GM23338 (cell line): ENCODE measurements around the gene ZNF280D. TPM values are rescaled to one million over a fixed set of nuclear protein-coding genes. Genes with fewer than 3 reads are reported as not detected.

Source experiments
- ATAC-seq: fragments of 200-7000 bp; cut with Tn5 transposase; 3 replicates; pipeline ENCODE4 v1.9.1; 2020
- DNase-seq: peaks from one replicate; pipeline ENCODE4 v3.0.0-alpha.2; 2015; ENCODE audit warnings: low spot score
- H2AFZ ChIP-seq: fragments of 200-600 bp; sonication (generic); 2 replicates; pipeline ENCODE4 v1.8.0; 2016; ENCODE audit warnings: antibody characterized with exemption, mild to moderate bottlenecking, moderate library complexity
- H3F3A ChIP-seq: fragments of 200-600 bp; sonication (generic); replicated peaks from 2 replicates; pipeline ENCODE4 v1.8.0; 2017; ENCODE audit warnings: antibody characterized with exemption, mixed run types, low read depth
- H3K27ac ChIP-seq: fragments of 200-600 bp; sonication (generic); 2 replicates; pipeline ENCODE4 v1.6.1; 2016; ENCODE audit warnings: low read depth
- H3K27me3 ChIP-seq: fragments of 200-600 bp; sonication (generic); 2 replicates; pipeline ENCODE4 v1.8.0; 2016; ENCODE audit warnings: mild to moderate bottlenecking, mixed run types, moderate library complexity; ENCODE audit not compliant: insufficient read depth
- H3K36me3 ChIP-seq: fragments of 200-600 bp; sonication (generic); 2 replicates; pipeline ENCODE4 v1.8.0; 2016; ENCODE audit warnings: mild to moderate bottlenecking; ENCODE audit not compliant: insufficient read depth
- H3K4me1 ChIP-seq: fragments of 200-600 bp; sonication (generic); 2 replicates; pipeline ENCODE4 v1.8.0; 2016; ENCODE audit warnings: mild to moderate bottlenecking, moderate library complexity; ENCODE audit not compliant: insufficient read depth
- H3K4me2 ChIP-seq: fragments of 200-600 bp; sonication (generic); 2 replicates; pipeline ENCODE4 v1.7.1; 2017; ENCODE audit warnings: mixed run types
- H3K4me3 ChIP-seq: fragments of 200-600 bp; sonication (generic); 2 replicates; pipeline ENCODE4 v1.6.1; 2016; ENCODE audit warnings: mixed run types
- H3K79me2 ChIP-seq: fragments of 200-600 bp; sonication (generic); replicated peaks from 2 replicates; pipeline ENCODE4 v1.8.0; 2017; ENCODE audit warnings: mild to moderate bottlenecking; ENCODE audit not compliant: insufficient read depth
- H3K9me2 ChIP-seq: fragments of 200-600 bp; sonication (generic); 2 replicates; pipeline ENCODE4 v1.8.0; 2017; ENCODE audit not compliant: insufficient read depth
- H4K20me1 ChIP-seq: fragments of 200-600 bp; sonication (generic); replicated peaks from 2 replicates; pipeline ENCODE4 v1.8.0; 2017; ENCODE audit warnings: mild to moderate bottlenecking; ENCODE audit not compliant: insufficient read depth
- H3K27ac Mint-ChIP-seq: 2 replicates; pipeline ENCODE4 v1.8.0; 2020; ENCODE audit warnings: inconsistent platforms, mild to moderate bottlenecking, moderate library complexity, mixed read lengths
- H3K27me3 Mint-ChIP-seq: 3 replicates; pipeline ENCODE4 v1.8.0; 2022; ENCODE audit warnings: low read depth, mild to moderate bottlenecking, moderate library complexity, mixed read lengths, inconsistent platforms; ENCODE audit not compliant: insufficient read depth, poor library complexity
- H3K36me3 Mint-ChIP-seq: 3 replicates; pipeline ENCODE4 v1.8.0; 2021; ENCODE audit warnings: low read depth, mild to moderate bottlenecking, inconsistent platforms, moderate library complexity, mixed read lengths
- H3K4me1 Mint-ChIP-seq: 3 replicates; pipeline ENCODE4 v1.8.0; 2020; ENCODE audit warnings: mild to moderate bottlenecking, inconsistent platforms, mixed read lengths
- H3K4me3 Mint-ChIP-seq: 3 replicates; pipeline ENCODE4 v1.8.0; 2021; ENCODE audit warnings: moderate library complexity, mild to moderate bottlenecking, inconsistent platforms, mixed read lengths
- H3K9me3 Mint-ChIP-seq: 3 replicates; pipeline ENCODE4 v1.8.0; 2020; ENCODE audit warnings: moderate library complexity, mild to moderate bottlenecking, inconsistent platforms, mixed read lengths
- CREB1 ChIP-seq: fragments of 250-450 bp; sonication (Bioruptor Pico); IDR thresholded peaks from 2 replicates; pipeline ENCODE4 v1.5.0; 2020; ENCODE audit warnings: low read depth, mild to moderate bottlenecking, moderate library complexity
- EZH2 ChIP-seq: fragments of 200-600 bp; sonication (generic); IDR thresholded peaks from one replicate; pipeline ENCODE4 v1.8.0; 2017; ENCODE audit warnings: antibody characterized with exemption, mild to moderate bottlenecking, low read depth; ENCODE audit not compliant: unreplicated experiment
- EZH2phosphoT487 ChIP-seq: fragments of 200-600 bp; sonication (generic); IDR thresholded peaks from one replicate; pipeline ENCODE4 v1.8.1; 2018; ENCODE audit warnings: antibody characterized with exemption; ENCODE audit not compliant: unreplicated experiment
- JUNB ChIP-seq: IDR thresholded peaks from one replicate; pipeline ENCODE4 v1.6.1; 2016; ENCODE audit warnings: antibody characterized with exemption; ENCODE audit not compliant: unreplicated experiment
- NANOG ChIP-seq: IDR thresholded peaks from 2 replicates; pipeline ENCODE4 v1.6.1; 2016; ENCODE audit warnings: antibody characterized with exemption, borderline replicate concordance
- STAT1 ChIP-seq: IDR thresholded peaks from one replicate; pipeline ENCODE4 v1.6.1; 2016; ENCODE audit warnings: antibody characterized with exemption; ENCODE audit not compliant: unreplicated experiment
- ZNF331 ChIP-seq: fragments of 250-450 bp; sonication (Bioruptor Pico); IDR thresholded peaks from 2 replicates; pipeline ENCODE4 v1.5.0; 2020; ENCODE audit warnings: low read depth, mild to moderate bottlenecking, moderate library complexity
- polyA plus RNA-seq: library from polyadenylated mRNA; unstranded; fragments of >200 nt; fragmentation: Nextera tagmentation; extraction: Ambion mirVana; gene quantifications from 2 replicates; pipeline ENCODE4 v1.2.1, GENCODE V29; 2016
- total RNA-seq: library from RNA; depleted of rRNA; stranded (reverse); fragments of >200 nt; shearing (Covaris generic); gene quantifications from 2 replicates; pipeline ENCODE4 v1.2.3, GENCODE V29; 2014
- TF ChIP-seq, protein P1 (sequence below), 2 experiments: fragments of 200-600 bp in 1 of 2; sonication (generic) in 1 of 2; conservative IDR thresholded peaks; 2 replicates each; pipeline versions ENCODE4 v1.5.1 to v1.6.1; 2016 to 2017; ENCODE audit warnings: antibody characterized with exemption in 2 of 2, low read depth in 2 of 2, mild to moderate bottlenecking in 2 of 2, moderate library complexity in 1 of 2
- TF ChIP-seq, protein P2 (sequence below): IDR thresholded peaks from one replicate; pipeline ENCODE4 v1.6.1; 2018; ENCODE audit warnings: antibody characterized with exemption; ENCODE audit not compliant: unreplicated experiment
- TF ChIP-seq, protein P3 (sequence below): IDR thresholded peaks from 2 replicates; pipeline ENCODE4 v1.6.1; 2016; ENCODE audit warnings: antibody characterized with exemption
- TF ChIP-seq, protein P4 (sequence below): fragments of 250-450 bp; sonication (Bioruptor Pico); IDR thresholded peaks from 2 replicates; pipeline ENCODE4 v1.5.0; 2020; ENCODE audit warnings: mild to moderate bottlenecking, moderate library complexity

The ZNF280D gene
- total and polyA plus RNA-seq, 2 experiments from 2014 or later = 23.3 to 32.5 TPM

DNA sequence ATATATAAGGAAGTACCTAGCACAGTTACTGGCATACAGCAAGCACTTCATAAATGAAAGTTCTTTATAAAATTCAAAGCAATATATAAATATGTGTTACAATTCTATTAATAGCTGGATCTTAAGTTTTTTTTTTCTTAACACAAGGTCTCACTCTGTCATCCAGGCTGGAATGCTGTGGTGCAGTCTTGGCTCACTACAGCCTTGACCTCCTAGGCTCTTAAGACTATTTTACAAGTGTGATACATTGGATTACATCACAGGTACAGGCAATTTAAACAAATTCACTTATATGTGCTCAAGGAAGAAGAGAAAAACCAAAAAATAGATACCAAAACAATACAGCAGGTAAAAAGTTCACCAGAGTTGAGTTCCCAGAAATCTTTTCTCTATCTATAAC, 60.6 kb downstream of the ZNF280D start (continued):
- TF ChIP-seq, protein P1, sequence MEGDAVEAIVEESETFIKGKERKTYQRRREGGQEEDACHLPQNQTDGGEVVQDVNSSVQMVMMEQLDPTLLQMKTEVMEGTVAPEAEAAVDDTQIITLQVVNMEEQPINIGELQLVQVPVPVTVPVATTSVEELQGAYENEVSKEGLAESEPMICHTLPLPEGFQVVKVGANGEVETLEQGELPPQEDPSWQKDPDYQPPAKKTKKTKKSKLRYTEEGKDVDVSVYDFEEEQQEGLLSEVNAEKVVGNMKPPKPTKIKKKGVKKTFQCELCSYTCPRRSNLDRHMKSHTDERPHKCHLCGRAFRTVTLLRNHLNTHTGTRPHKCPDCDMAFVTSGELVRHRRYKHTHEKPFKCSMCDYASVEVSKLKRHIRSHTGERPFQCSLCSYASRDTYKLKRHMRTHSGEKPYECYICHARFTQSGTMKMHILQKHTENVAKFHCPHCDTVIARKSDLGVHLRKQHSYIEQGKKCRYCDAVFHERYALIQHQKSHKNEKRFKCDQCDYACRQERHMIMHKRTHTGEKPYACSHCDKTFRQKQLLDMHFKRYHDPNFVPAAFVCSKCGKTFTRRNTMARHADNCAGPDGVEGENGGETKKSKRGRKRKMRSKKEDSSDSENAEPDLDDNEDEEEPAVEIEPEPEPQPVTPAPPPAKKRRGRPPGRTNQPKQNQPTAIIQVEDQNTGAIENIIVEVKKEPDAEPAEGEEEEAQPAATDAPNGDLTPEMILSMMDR (conservative IDR thresholded peaks at IDR 0.05; ENCODE audit: low read depth in 2 of 2) = no peak
- TF ChIP-seq, protein P2, sequence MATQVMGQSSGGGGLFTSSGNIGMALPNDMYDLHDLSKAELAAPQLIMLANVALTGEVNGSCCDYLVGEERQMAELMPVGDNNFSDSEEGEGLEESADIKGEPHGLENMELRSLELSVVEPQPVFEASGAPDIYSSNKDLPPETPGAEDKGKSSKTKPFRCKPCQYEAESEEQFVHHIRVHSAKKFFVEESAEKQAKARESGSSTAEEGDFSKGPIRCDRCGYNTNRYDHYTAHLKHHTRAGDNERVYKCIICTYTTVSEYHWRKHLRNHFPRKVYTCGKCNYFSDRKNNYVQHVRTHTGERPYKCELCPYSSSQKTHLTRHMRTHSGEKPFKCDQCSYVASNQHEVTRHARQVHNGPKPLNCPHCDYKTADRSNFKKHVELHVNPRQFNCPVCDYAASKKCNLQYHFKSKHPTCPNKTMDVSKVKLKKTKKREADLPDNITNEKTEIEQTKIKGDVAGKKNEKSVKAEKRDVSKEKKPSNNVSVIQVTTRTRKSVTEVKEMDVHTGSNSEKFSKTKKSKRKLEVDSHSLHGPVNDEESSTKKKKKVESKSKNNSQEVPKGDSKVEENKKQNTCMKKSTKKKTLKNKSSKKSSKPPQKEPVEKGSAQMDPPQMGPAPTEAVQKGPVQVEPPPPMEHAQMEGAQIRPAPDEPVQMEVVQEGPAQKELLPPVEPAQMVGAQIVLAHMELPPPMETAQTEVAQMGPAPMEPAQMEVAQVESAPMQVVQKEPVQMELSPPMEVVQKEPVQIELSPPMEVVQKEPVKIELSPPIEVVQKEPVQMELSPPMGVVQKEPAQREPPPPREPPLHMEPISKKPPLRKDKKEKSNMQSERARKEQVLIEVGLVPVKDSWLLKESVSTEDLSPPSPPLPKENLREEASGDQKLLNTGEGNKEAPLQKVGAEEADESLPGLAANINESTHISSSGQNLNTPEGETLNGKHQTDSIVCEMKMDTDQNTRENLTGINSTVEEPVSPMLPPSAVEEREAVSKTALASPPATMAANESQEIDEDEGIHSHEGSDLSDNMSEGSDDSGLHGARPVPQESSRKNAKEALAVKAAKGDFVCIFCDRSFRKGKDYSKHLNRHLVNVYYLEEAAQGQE = no peak
- TF ChIP-seq, protein P3, sequence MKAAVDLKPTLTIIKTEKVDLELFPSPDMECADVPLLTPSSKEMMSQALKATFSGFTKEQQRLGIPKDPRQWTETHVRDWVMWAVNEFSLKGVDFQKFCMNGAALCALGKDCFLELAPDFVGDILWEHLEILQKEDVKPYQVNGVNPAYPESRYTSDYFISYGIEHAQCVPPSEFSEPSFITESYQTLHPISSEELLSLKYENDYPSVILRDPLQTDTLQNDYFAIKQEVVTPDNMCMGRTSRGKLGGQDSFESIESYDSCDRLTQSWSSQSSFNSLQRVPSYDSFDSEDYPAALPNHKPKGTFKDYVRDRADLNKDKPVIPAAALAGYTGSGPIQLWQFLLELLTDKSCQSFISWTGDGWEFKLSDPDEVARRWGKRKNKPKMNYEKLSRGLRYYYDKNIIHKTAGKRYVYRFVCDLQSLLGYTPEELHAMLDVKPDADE = no peak
- TF ChIP-seq NANOG = no peak
- TF ChIP-seq ZNF331 (CRISPR knock-in tag) = no peak
- TF ChIP-seq STAT1 = no peak
- TF ChIP-seq JUNB = no peak

DNA sequence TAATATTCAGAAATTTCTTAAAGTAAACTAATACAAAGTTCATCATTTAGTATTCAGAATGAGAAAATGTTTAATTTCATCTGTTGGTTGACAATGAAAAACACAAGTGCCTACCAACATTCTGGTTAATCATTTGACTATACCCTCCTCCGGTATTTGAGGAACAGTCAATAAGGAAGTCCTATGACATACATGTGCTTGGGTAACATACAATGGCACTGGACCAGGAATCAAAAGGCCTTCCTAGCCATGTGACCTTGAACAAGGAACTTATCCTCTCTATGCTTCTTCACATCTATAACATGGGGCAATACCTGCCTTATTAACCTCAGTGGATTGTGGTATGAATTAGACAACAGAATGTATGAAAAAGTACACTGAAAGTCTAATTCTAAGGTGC, 65.8 kb downstream of the ZNF280D start:
- no peaks in the 10 kb centered on the region; the same call in 2 of the 3 replicates for H3K9me3 Mint-ChIP-seq
- H3K4me3 ChIP-seq = no peak overlapping the region
- H4K20me1 ChIP-seq = peaks cover 6% of the 10 kb centered on the region; the same call in 1 of the 2 replicates
- H3K79me2 ChIP-seq = no peaks in the 10 kb centered on the region
- peaks cover 2% of the 10 kb centered on the region for H3K27me3 Mint-ChIP-seq
- no peaks in the 10 kb centered on the region for H3K4me1 ChIP-seq
- H3K27me3 ChIP-seq = no peaks in the 10 kb centered on the region
- H3K27ac ChIP-seq = no peak overlapping the region
- H3K4me1 Mint-ChIP-seq = peaks cover 5% of the 10 kb centered on the region; the same call in 2 of the 3 replicates
- H3K36me3 Mint-ChIP-seq = peaks cover 12% of the 10 kb centered on the region; the same call in 2 of the 3 replicates
- DNase-seq (no peak), ATAC-seq (no peak)
- H3K27ac Mint-ChIP-seq = no peak overlapping the region
- H3K4me2 ChIP-seq = no peak overlapping the region
- H3K36me3 ChIP-seq = peaks cover 8% of the 10 kb centered on the region
- no peaks in the 10 kb centered on the region for H3K9me2 ChIP-seq
- no peak overlapping the region for H2AFZ ChIP-seq
- no peaks in the 10 kb centered on the region for H3F3A ChIP-seq
- no peak overlapping the region for H3K4me3 Mint-ChIP-seq
- TF ChIP-seq, protein P4, sequence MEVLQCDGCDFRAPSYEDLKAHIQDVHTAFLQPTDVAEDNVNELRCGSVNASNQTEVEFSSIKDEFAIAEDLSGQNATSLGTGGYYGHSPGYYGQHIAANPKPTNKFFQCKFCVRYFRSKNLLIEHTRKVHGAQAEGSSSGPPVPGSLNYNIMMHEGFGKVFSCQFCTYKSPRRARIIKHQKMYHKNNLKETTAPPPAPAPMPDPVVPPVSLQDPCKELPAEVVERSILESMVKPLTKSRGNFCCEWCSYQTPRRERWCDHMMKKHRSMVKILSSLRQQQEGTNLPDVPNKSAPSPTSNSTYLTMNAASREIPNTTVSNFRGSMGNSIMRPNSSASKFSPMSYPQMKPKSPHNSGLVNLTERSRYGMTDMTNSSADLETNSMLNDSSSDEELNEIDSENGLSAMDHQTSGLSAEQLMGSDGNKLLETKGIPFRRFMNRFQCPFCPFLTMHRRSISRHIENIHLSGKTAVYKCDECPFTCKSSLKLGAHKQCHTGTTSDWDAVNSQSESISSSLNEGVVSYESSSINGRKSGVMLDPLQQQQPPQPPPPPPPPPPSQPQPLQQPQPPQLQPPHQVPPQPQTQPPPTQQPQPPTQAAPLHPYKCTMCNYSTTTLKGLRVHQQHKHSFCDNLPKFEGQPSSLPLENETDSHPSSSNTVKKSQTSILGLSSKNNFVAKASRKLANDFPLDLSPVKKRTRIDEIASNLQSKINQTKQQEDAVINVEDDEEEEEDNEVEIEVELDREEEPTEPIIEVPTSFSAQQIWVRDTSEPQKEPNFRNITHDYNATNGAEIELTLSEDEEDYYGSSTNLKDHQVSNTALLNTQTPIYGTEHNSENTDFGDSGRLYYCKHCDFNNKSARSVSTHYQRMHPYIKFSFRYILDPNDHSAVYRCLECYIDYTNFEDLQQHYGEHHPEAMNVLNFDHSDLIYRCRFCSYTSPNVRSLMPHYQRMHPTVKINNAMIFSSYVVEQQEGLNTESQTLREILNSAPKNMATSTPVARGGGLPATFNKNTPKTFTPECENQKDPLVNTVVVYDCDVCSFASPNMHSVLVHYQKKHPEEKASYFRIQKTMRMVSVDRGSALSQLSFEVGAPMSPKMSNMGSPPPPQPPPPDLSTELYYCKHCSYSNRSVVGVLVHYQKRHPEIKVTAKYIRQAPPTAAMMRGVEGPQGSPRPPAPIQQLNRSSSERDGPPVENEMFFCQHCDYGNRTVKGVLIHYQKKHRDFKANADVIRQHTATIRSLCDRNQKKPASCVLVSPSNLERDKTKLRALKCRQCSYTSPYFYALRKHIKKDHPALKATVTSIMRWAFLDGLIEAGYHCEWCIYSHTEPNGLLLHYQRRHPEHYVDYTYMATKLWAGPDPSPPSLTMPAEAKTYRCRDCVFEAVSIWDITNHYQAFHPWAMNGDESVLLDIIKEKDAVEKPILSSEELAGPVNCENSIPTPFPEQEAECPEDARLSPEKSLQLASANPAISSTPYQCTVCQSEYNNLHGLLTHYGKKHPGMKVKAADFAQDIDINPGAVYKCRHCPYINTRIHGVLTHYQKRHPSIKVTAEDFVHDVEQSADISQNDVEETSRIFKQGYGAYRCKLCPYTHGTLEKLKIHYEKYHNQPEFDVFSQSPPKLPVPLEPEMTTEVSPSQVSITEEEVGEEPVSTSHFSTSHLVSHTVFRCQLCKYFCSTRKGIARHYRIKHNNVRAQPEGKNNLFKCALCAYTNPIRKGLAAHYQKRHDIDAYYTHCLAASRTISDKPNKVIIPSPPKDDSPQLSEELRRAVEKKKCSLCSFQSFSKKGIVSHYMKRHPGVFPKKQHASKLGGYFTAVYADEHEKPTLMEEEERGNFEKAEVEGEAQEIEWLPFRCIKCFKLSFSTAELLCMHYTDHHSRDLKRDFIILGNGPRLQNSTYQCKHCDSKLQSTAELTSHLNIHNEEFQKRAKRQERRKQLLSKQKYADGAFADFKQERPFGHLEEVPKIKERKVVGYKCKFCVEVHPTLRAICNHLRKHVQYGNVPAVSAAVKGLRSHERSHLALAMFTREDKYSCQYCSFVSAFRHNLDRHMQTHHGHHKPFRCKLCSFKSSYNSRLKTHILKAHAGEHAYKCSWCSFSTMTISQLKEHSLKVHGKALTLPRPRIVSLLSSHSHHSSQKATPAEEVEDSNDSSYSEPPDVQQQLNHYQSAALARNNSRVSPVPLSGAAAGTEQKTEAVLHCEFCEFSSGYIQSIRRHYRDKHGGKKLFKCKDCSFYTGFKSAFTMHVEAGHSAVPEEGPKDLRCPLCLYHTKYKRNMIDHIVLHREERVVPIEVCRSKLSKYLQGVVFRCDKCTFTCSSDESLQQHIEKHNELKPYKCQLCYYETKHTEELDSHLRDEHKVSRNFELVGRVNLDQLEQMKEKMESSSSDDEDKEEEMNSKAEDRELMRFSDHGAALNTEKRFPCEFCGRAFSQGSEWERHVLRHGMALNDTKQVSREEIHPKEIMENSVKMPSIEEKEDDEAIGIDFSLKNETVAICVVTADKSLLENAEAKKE = no peak
- TF ChIP-seq ZNF331 (CRISPR knock-in tag) (no peak), CREB1 (CRISPR knock-in tag) (no peak), STAT1 (no peak), EZH2 (no peak), JUNB (no peak), EZH2phosphoT487 (no peak)
- TF ChIP-seq, protein P3 = no peak
